ENCODE measurements around the gene SQSTM1. TPM values are rescaled to one million over a fixed set of nuclear protein-coding genes. Genes with fewer than 3 reads are reported as not detected.
A peak's percentile ranks its signal among the peaks of the same experiment; 100 is the strongest.

SQSTM1 gene
- total and polyA plus RNA-seq, 5 experiments from 2014 or later = 144 to 370 (median 157) TPM

- POLR2A ChIA-PET = interaction anchor here (0.9 to 1.8 kb wide), 3 partner anchors 9 to 81 kb away, joined by 3 to 8 read pairs (median 3); no protein-coding TSS in a partner anchor
- H3K36me3 Mint-ChIP-seq = peaks cover 0 to 15% (median 0%) of the 10 kb centered on the region in 3 donors
- ATAC-seq = no peak
These were observed 6.6 kb upstream of the SQSTM1 start for GRCh38 chr5:179814090-179814489.

GRCh38 chr5:179815491-179816249 is 5.0 kb upstream of the SQSTM1 start:
- peaks cover 0 to 15% (median 0%) of the 10 kb centered on the region in 3 donors for H3K36me3 Mint-ChIP-seq
- no peaks in the 10 kb centered on the region for H3K27me3 Mint-ChIP-seq
- DNase-seq (no peak), ATAC-seq (no peak)
- POLR2A ChIA-PET = interaction anchor here (0.5 to 1.8 kb wide), 3 partner anchors 9 to 131 kb away, joined by 3 to 7 read pairs (median 6); partner anchors contain the start of gene MGAT4B
- H3K4me3 Mint-ChIP-seq = peak overlapping the region in 8 of 10 donors; percentile 22 to 74 (median 56)
- H3K4me1 Mint-ChIP-seq = peaks cover 16 to 36% (median 29%) of the 10 kb centered on the region in 4 donors
- H3K27ac Mint-ChIP-seq = peak overlapping the region in 2 of 10 donors; percentile 66 to 74
- H3K9me3 Mint-ChIP-seq = no peaks in the 10 kb centered on the region

More at GRCh38 chr5:179814090-179814489, 6.6 kb upstream of the SQSTM1 start:
- Mint-ChIP-seq H3K27me3 (no peaks in the 10 kb centered on the region), H3K4me3 (no peak overlapping the region), H3K4me1 (peaks cover 9 to 23% (median 19%) of the 10 kb centered on the region in 4 donors), H3K9me3 (no peaks in the 10 kb centered on the region), H3K27ac (no peak overlapping the region)
- DNase-seq = no peak

GRCh38 chr5:179816401-179816795 is 4.3 kb upstream of the SQSTM1 start:
- peaks cover 16 to 37% (median 29%) of the 10 kb centered on the region in 4 donors for H3K4me1 Mint-ChIP-seq
- H3K27me3 Mint-ChIP-seq = no peaks in the 10 kb centered on the region
- no peak overlapping the region for H3K27ac Mint-ChIP-seq
- H3K4me3 Mint-ChIP-seq = peak overlapping the region in 6 of 10 donors; percentile 4 to 82 (median 29)
- ATAC-seq = no peak
- no peaks in the 10 kb centered on the region for H3K9me3 Mint-ChIP-seq
- POLR2A ChIA-PET = interaction anchor here (0.5 to 1.8 kb wide), 2 partner anchors 10 to 132 kb away, joined by 6 to 7 read pairs; partner anchors contain the start of gene MGAT4B
- DNase-seq = no peak
- peaks cover 0 to 14% (median 0%) of the 10 kb centered on the region in 3 donors for H3K36me3 Mint-ChIP-seq

- Mint-ChIP-seq H3K4me1 (peaks cover 19 to 42% (median 34%) of the 10 kb centered on the region in 4 donors), H3K36me3 (peaks cover 0 to 14% (median 0%) of the 10 kb centered on the region in 3 donors), H3K27me3 (peaks cover 0 to 2% (median 0%) of the 10 kb centered on the region in 5 donors), H3K27ac (peak overlapping the region in 2 of 10 donors; percentile 64 to 85), H3K9me3 (no peaks in the 10 kb centered on the region), H3K4me3 (peak overlapping the region in 9 of 10 donors; percentile 30 to 95 (median 84))
- DNase-seq (no peak), ATAC-seq (no peak)
- POLR2A ChIA-PET = interaction anchor here (0.7 to 6.8 kb wide), 5 partner anchors 10 to 194 kb away, joined by 3 to 154 read pairs (median 6); partner anchors contain the start of genes HNRNPH1 and MGAT4B
These were observed 3.8 kb upstream of the SQSTM1 start for GRCh38 chr5:179816796-179817469.

- POLR2A ChIA-PET = interaction anchor here (0.7 to 6.8 kb wide), 6 partner anchors 8 to 194 kb away, joined by 3 to 154 read pairs (median 5); partner anchors contain the start of genes HNRNPH1 and MGAT4B
- H3K36me3 Mint-ChIP-seq = peaks cover 0 to 14% (median 0%) of the 10 kb centered on the region in 3 donors
- peak overlapping the region; percentile 30 to 95 (median 84) for H3K4me3 Mint-ChIP-seq
- no peaks in the 10 kb centered on the region for H3K9me3 Mint-ChIP-seq
- DNase-seq (no peak), ATAC-seq (no peak)
- peaks cover 0 to 2% (median 0%) of the 10 kb centered on the region in 5 donors for H3K27me3 Mint-ChIP-seq
- H3K27ac Mint-ChIP-seq = peak overlapping the region in 6 of 10 donors; percentile 22 to 92 (median 82)
- H3K4me1 Mint-ChIP-seq = peaks cover 25 to 47% (median 39%) of the 10 kb centered on the region in 4 donors
These were observed 3.2 kb upstream of the SQSTM1 start for GRCh38 chr5:179817470-179817840.

- no peaks in the 10 kb centered on the region for H3K9me3 Mint-ChIP-seq
- H3K36me3 Mint-ChIP-seq = peaks cover 0 to 12% (median 0%) of the 10 kb centered on the region in 3 donors
- peak overlapping the region; percentile 73 to 95 (median 84) for H3K4me3 Mint-ChIP-seq
- no peak for ATAC-seq
- POLR2A ChIA-PET = interaction anchor here (0.7 to 6.8 kb wide), 8 partner anchors 9 to 164 kb away, joined by 3 to 154 read pairs (median 5); partner anchors contain the start of genes LTC4S and MGAT4B
- no peak for DNase-seq
- peaks cover 0 to 2% (median 0%) of the 10 kb centered on the region in 5 donors for H3K27me3 Mint-ChIP-seq
- peak overlapping the region; percentile 47 to 94 (median 84) for H3K27ac Mint-ChIP-seq
- peaks cover 26 to 54% (median 46%) of the 10 kb centered on the region in 4 donors for H3K4me1 Mint-ChIP-seq
These were observed 2.6 kb upstream of the SQSTM1 start for GRCh38 chr5:179817890-179818745.

- peaks cover 0 to 2% (median 0%) of the 10 kb centered on the region in 5 donors for H3K27me3 Mint-ChIP-seq
- no peaks in the 10 kb centered on the region for H3K9me3 Mint-ChIP-seq
- ATAC-seq = peak; percentile 42 to 63
- peak overlapping the region; percentile 73 to 95 (median 84) for H3K4me3 Mint-ChIP-seq
- DNase-seq = peak; percentile 63 to 92 (median 77)
- peaks cover 0 to 16% (median 0%) of the 10 kb centered on the region in 3 donors for H3K36me3 Mint-ChIP-seq
- H3K4me1 Mint-ChIP-seq = peaks cover 28 to 55% (median 50%) of the 10 kb centered on the region in 4 donors
- H3K27ac Mint-ChIP-seq = peak overlapping the region; percentile 41 to 94 (median 86)
- POLR2A ChIA-PET = interaction anchor here (0.6 to 6.8 kb wide), 9 partner anchors 8 to 96 kb away, joined by 3 to 154 read pairs (median 12); partner anchors contain the start of genes LTC4S, MAML1 and MGAT4B
These were observed 1.9 kb upstream of the SQSTM1 start for GRCh38 chr5:179818746-179819295.

GRCh38 chr5:179819296-179820126 is 1.2 kb upstream of the SQSTM1 start:
- H3K9me3 Mint-ChIP-seq = no peaks in the 10 kb centered on the region
- ATAC-seq (peak; percentile 1 to 7), DNase-seq (peak in 3 of 10 donors; percentile 28 to 40 (median 39))
- peaks cover 0 to 2% (median 0%) of the 10 kb centered on the region in 5 donors for H3K27me3 Mint-ChIP-seq
- peaks cover 0 to 22% (median under 1%) of the 10 kb centered on the region in 3 donors for H3K36me3 Mint-ChIP-seq
- H3K4me1 Mint-ChIP-seq = peaks cover 29 to 61% (median 52%) of the 10 kb centered on the region in 4 donors
- H3K4me3 Mint-ChIP-seq = peak overlapping the region; percentile 74 to 97 (median 84)
- H3K27ac Mint-ChIP-seq = peak overlapping the region; percentile 85 to 94 (median 89)
- POLR2A ChIA-PET = interaction anchor here (0.6 to 6.8 kb wide), 15 partner anchors 8 to 1193 kb away, joined by 3 to 154 read pairs (median 4); partner anchors contain the start of genes CLK4, HNRNPH1, LTC4S and MAML1

GRCh38 chr5:179820127-179820482 is 600 bp upstream of the SQSTM1 start:
- Mint-ChIP-seq H3K4me3 (peak overlapping the region; percentile 74 to 97 (median 84)), H3K4me1 (peaks cover 32 to 66% (median 58%) of the 10 kb centered on the region in 4 donors), H3K27me3 (peaks cover 0 to 2% (median 0%) of the 10 kb centered on the region in 5 donors), H3K9me3 (no peaks in the 10 kb centered on the region), H3K36me3 (peaks cover 0 to 28% (median 4%) of the 10 kb centered on the region in 3 donors), H3K27ac (peak overlapping the region; percentile 85 to 94 (median 89))
- ATAC-seq = no peak
- DNase-seq = peak in 1 of 10 donors; percentile 32
- POLR2A ChIA-PET = interaction anchor here (0.6 to 6.8 kb wide), 13 partner anchors 9 to 1193 kb away, joined by 3 to 154 read pairs (median 10); partner anchors contain the start of genes CLK4, HNRNPH1, LTC4S and MAML1

All from naive thymus-derived CD8-positive, alpha-beta T cell (primary cell).